Prostate gland (tissue), 2 donors: ENCODE measurements around the gene ZNF281.

Source experiments
- CTCF ChIP-seq, 4 experiments: fragments of 200-600 bp in 2 of 4; fragments of 450-650 bp in 2 of 4; sonication (generic) in 2 of 4; IDR thresholded peaks; 1 replicate in 3 of 4; 2 replicates in 1 of 4; pipeline ENCODE4 v1.5.1; 2016 to 2019; ENCODE audit warnings: antibody characterized with exemption in 4 of 4, mild to moderate bottlenecking in 2 of 4, moderate library complexity in 2 of 4
- POLR2A ChIP-seq: fragments of 450-650 bp; IDR thresholded peaks from one replicate; pipeline ENCODE4 v1.6.1; 2016; ENCODE audit warnings: antibody characterized with exemption, mild to moderate bottlenecking

DNA sequence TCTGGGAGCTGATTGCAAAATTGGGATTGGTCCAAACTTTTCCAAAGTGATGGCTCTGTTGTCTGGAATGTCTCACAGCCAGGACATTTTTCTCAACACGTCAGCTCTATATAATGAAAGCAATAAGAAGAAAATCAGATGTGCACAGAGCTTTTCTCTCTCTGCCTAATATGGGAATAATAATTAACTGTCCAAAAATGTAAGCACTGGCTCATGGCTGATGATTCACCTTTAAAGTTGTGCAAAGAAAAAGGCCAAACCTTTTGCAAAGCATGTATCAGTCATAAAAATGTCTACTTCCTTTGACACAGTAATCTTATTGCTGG is 30.4 kb downstream of the ZNF281 start:
- TF ChIP-seq POLR2A (no peak), CTCF (IDR thresholded peaks at IDR 0.05) (no peak)
